Upper lobe of left lung (tissue), 4 donors: Measurements from ENCODE around the gene DIP2A.

Experiments
- POLR2A ChIP-seq, 4 donors: fragments of 450-650 bp; IDR thresholded peaks; one replicate each; pipeline ENCODE4 v1.5.1; 2016 to 2017; ENCODE audit warnings: antibody characterized with exemption in 4 of 4, mild to moderate bottlenecking in 2 of 4
- POLR2AphosphoS5 ChIP-seq, 2 donors: sonication (generic); formaldehyde crosslinking; IDR thresholded peaks; one replicate each; pipeline ENCODE4 v1.5.1; 2017; ENCODE audit warnings: antibody characterized with exemption in 2 of 2
- TF ChIP-seq, protein P1 (sequence below), 6 experiments: fragments of 450-650 bp in 4 of 6; fragments of 200-600 bp in 2 of 6; sonication (generic) in 2 of 6; IDR thresholded peaks; one replicate each; pipeline ENCODE4 v1.5.1; 2016 to 2019; ENCODE audit warnings: antibody characterized with exemption in 6 of 6

GRCh38 chr21:46426313-46427046 is 32.2 kb upstream of the DIP2A start:
- TF ChIP-seq POLR2AphosphoS5 (IDR thresholded peaks at IDR 0.05): no peak
- TF ChIP-seq, protein P1, sequence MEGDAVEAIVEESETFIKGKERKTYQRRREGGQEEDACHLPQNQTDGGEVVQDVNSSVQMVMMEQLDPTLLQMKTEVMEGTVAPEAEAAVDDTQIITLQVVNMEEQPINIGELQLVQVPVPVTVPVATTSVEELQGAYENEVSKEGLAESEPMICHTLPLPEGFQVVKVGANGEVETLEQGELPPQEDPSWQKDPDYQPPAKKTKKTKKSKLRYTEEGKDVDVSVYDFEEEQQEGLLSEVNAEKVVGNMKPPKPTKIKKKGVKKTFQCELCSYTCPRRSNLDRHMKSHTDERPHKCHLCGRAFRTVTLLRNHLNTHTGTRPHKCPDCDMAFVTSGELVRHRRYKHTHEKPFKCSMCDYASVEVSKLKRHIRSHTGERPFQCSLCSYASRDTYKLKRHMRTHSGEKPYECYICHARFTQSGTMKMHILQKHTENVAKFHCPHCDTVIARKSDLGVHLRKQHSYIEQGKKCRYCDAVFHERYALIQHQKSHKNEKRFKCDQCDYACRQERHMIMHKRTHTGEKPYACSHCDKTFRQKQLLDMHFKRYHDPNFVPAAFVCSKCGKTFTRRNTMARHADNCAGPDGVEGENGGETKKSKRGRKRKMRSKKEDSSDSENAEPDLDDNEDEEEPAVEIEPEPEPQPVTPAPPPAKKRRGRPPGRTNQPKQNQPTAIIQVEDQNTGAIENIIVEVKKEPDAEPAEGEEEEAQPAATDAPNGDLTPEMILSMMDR (IDR thresholded peaks at IDR 0.05): no peak
- no peak for TF ChIP-seq POLR2A (IDR thresholded peaks at IDR 0.05)
